NT2/D1 (cell line): Measurements from ENCODE around the gene CRACR2B.

Experiments
- DNase-seq: peaks from one replicate; pipeline ENCODE4 v3.0.0-alpha.2; 2011; ENCODE audit warnings: low read depth, low spot score
- H3K27me3 ChIP-seq: 2 replicates; pipeline ENCODE4 v1.6.0; 2011; ENCODE audit warnings: mild to moderate bottlenecking; ENCODE audit not compliant: insufficient read length, insufficient read depth
- H3K36me3 ChIP-seq: 2 replicates; pipeline ENCODE4 v1.6.1; 2011; ENCODE audit warnings: mild to moderate bottlenecking, low read length, mixed read lengths; ENCODE audit not compliant: insufficient read depth, insufficient read length
- H3K4me1 ChIP-seq: 2 replicates; pipeline ENCODE4 v1.5.1; 2011; ENCODE audit not compliant: insufficient read depth, insufficient read length
- H3K4me3 ChIP-seq: 2 replicates; pipeline ENCODE4 v1.5.1; 2011; ENCODE audit warnings: low read depth; ENCODE audit not compliant: insufficient read length
- H3K9ac ChIP-seq: 2 replicates; pipeline ENCODE4 v1.6.0; 2011; ENCODE audit warnings: low read depth; ENCODE audit not compliant: insufficient read length
- H3K9me3 ChIP-seq: 2 replicates; pipeline ENCODE4 v1.5.1; 2011; ENCODE audit warnings: mild to moderate bottlenecking, low read length; ENCODE audit not compliant: insufficient read depth
- SUZ12 ChIP-seq: IDR thresholded peaks from 2 replicates; pipeline ENCODE4 v1.6.1; 2011; ENCODE audit not compliant: insufficient read length, insufficient read depth; ENCODE audit errors: extremely low read depth
- YY1 ChIP-seq: IDR thresholded peaks from 2 replicates; pipeline ENCODE4 v1.6.1; 2011; ENCODE audit not compliant: insufficient read length, insufficient read depth
- ZNF274 ChIP-seq: IDR thresholded peaks from 2 replicates; pipeline ENCODE4 v1.6.1; 2011; ENCODE audit warnings: mild to moderate bottlenecking, low read depth, low read length

CRACR2B gene

DNA sequence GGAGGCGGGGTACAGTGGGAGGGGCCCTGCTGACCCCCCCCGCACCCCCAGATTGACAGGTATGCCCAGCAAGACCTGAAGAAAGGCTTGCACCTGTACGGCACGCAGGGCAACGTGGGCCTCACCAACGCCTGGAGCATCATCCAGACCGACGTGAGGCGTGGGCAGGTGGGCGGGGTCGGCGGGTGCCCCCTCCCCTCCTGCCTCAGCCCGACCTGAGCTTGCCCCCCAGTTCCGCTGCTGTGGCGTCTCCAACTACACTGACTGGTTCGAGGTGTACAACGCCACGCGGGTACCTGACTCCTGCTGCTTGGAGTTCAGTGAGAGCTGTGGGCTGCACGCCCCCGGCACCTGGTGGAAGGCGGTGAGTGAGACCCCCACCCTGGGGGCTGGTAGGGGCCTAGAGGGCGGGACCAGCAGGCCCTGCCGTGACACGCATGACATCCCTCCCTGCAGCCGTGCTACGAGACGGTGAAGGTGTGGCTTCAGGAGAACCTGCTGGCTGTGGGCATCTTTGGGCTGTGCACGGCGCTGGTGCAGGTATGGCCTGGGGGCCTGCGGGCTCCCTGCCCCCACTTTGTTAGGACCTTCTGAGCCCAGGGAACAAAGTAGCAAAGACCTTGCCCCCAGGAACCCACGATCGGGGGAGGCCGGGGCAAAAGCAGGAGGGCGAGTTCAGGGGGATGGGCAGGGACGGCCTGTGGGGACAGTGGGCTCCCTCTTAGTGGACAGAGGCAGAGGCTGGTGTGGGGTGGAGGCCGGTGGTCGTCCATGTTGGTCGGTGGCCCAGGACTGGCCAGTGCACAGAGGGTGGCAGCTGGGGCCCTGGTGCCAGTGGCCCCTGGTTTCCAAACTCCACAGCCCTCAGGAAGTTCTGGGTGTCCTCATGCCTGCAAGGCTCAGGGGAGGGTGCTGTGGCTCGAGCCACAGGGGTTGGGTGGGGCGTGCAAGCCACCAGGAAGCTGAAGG is 38.0 kb downstream of the CRACR2B start:
- peaks cover 58% of the 10 kb centered on the region for H3K36me3 ChIP-seq
- TF ChIP-seq SUZ12 (no peak), ZNF274 (no peak), YY1 (no peak)
- peaks cover 59% of the 10 kb centered on the region for H3K4me1 ChIP-seq
- no peak overlapping the region for H3K4me3 ChIP-seq
- H3K9me3 ChIP-seq = no peaks in the 10 kb centered on the region
- no peak overlapping the region for H3K9ac ChIP-seq
- no peaks in the 10 kb centered on the region for H3K27me3 ChIP-seq
- no peak for DNase-seq

DNA sequence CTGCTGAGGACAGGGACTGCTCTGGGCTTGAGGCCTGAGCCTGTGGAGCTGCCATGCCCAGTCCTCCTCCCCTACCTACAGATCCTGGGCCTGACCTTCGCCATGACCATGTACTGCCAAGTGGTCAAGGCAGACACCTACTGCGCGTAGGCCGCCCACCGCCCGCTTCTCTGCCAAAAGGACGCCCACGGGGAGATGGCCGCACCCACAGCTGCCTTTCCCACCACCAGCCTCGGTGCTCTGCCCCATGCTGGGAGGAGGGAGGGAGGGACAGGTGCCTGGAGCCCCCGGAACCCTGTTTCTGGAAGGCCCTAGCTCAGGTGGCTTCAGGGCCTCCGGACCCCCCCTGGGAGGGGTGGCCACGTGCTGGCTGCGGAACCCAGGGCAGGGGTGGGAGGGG is 38.8 kb downstream of the CRACR2B start:
- Histone ChIP-seq H3K27me3 (no peaks in the 10 kb centered on the region), H3K9me3 (no peaks in the 10 kb centered on the region), H3K9ac (no peak overlapping the region), H3K4me1 (peaks cover 62% of the 10 kb centered on the region), H3K36me3 (peaks cover 60% of the 10 kb centered on the region), H3K4me3 (no peak overlapping the region)
- no peak for DNase-seq
- no peak for TF ChIP-seq SUZ12
- TF ChIP-seq ZNF274 = no peak
- no peak for TF ChIP-seq YY1

DNA sequence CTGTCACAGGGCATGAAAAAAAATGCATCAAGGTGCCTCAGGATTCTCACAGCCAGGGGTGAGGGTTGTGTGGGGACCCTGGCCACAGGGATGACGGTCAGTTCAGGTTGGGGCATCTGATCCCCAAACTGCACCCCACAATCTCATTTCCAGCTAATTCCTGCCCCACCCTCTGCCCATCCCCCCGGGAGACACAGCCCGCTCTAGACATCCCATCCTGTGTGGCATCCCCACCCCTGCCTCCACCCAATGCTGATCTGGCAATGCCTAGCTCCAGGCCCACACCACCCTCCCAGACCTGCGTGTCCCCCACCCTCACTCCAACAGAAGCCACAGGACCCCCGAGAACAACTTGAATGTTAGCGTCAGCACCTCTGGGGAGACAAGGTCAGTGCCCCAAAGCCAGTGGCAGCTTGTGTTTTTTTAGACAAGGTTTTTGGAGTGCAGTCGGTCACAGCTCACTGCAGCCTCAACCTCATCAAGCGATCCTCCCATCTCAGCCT is 40.2 kb downstream of the CRACR2B start:
- no peaks in the 10 kb centered on the region for H3K27me3 ChIP-seq
- H3K4me3 ChIP-seq = no peak overlapping the region
- TF ChIP-seq SUZ12 (no peak), YY1 (no peak), ZNF274 (no peak)
- no peak overlapping the region for H3K9ac ChIP-seq
- peaks cover 64% of the 10 kb centered on the region for H3K36me3 ChIP-seq
- no peaks in the 10 kb centered on the region for H3K9me3 ChIP-seq
- DNase-seq = no peak
- H3K4me1 ChIP-seq = peaks cover 55% of the 10 kb centered on the region

DNA sequence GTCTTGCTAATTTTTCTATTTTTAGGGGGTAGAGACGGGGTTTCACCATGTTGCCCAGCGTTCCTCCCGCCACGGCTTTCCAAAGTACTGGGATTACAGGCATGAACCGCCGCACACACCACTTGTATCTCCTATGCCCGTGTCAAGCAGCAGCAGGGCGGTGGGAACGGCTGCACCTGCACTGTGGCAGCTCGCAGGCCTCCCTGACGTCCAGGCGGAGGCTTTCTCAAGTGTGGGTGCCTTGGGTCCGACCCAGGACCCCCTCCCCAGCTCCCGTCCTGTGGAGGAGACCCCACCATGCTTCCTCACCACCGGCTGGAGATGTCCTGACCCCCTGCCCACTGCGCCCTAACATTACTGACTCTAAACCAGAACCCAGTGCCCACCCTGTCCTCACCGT is 40.7 kb downstream of the CRACR2B start:
- Histone ChIP-seq H3K4me1 (peaks cover 52% of the 10 kb centered on the region), H3K9me3 (no peaks in the 10 kb centered on the region), H3K4me3 (no peak overlapping the region), H3K9ac (no peak overlapping the region), H3K36me3 (peaks cover 67% of the 10 kb centered on the region), H3K27me3 (no peaks in the 10 kb centered on the region)
- DNase-seq = no peak
- TF ChIP-seq SUZ12 (no peak), ZNF274 (no peak), YY1 (no peak)

DNA sequence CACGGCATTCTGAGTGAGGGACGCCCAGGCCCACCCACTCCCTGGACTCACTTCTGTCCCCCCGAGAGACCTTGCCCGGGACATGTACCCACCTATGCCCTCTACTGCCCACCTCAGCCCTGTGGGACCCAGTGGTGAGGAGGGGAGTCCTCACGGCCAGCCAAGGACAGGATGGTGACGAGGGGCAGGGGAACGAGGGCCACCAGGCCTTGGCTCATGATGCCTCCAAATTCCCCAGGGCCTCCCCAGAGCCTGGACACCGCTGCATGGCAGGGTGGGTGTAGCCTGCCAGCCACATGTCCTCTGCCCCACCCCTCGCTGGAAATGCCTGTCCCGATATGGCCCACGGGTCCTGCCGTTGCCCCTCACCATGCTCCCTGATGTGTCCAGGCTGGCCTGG is 41.1 kb downstream of the CRACR2B start:
- H3K36me3 ChIP-seq = peaks cover 67% of the 10 kb centered on the region
- H3K4me1 ChIP-seq = peaks cover 48% of the 10 kb centered on the region
- DNase-seq = no peak
- TF ChIP-seq SUZ12 = no peak
- TF ChIP-seq YY1 = no peak
- TF ChIP-seq ZNF274 = no peak
- H3K9ac ChIP-seq = no peak overlapping the region
- H3K9me3 ChIP-seq = no peaks in the 10 kb centered on the region
- H3K4me3 ChIP-seq = no peak overlapping the region
- H3K27me3 ChIP-seq = no peaks in the 10 kb centered on the region

DNA sequence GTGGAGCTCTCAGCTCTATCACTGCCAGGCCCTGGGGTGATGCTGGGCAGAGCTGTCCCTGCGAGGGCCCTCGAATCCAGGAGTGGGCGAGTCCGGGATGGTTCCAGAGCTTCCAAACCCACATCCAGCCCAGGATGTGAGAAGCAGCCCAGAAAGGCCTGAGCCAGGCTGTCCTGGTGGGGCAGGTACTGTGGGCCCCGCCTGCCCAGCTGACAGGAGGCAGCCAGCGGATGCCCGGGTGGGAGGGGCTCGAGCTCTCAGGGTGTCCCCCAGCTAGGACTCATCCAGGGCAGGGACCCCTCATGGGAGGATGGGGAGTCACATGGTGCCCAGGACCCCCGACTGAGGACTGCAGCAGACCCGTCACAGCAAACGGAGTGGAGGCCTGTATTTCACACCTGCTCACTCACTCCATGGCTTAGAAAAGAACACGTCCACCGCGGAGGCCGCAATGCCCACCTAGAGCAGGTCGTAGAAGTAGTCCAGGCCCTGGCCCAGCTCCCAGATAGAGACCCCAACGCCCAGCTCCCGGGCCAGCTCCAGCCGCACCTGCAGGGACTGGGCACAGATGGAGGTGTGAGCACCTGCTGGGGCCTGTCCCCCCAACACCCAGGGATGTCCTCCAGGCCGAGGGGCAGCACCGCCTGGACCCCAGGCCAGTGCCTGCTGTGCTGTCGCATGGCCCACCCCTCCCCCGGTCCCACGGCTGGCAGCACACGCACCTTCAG is 41.8 kb downstream of the CRACR2B start:
- no peak overlapping the region for H3K9ac ChIP-seq
- no peaks in the 10 kb centered on the region for H3K27me3 ChIP-seq
- H3K36me3 ChIP-seq = peaks cover 65% of the 10 kb centered on the region
- no peaks in the 10 kb centered on the region for H3K9me3 ChIP-seq
- DNase-seq = no peak
- H3K4me3 ChIP-seq = no peak overlapping the region
- no peak for TF ChIP-seq ZNF274
- no peak for TF ChIP-seq SUZ12
- TF ChIP-seq YY1 = no peak
- peaks cover 40% of the 10 kb centered on the region for H3K4me1 ChIP-seq

DNA sequence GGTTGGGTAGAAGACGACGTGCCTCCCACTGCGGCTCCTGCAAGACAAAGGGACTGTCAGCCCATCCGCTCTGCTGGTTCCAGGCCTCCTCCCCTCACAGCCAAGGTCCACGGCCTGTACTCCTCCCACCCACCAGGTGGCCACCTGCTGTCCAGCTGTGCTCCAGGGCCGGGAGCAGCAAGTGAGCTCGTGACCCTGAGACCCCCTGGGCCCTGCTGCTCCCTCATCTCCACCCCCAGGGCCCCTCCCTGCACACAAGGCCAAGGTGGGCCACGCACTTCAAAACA is 42.4 kb downstream of the CRACR2B start:
- Histone ChIP-seq H3K4me1 (peaks cover 39% of the 10 kb centered on the region), H3K9me3 (no peaks in the 10 kb centered on the region), H3K4me3 (no peak overlapping the region), H3K9ac (peak overlapping the region; percentile 53), H3K27me3 (no peaks in the 10 kb centered on the region), H3K36me3 (peaks cover 66% of the 10 kb centered on the region)
- TF ChIP-seq SUZ12 = no peak
- TF ChIP-seq YY1 = no peak
- TF ChIP-seq ZNF274 = no peak
- DNase-seq = no peak
